Thymus (tissue), 2 donors: ENCODE data around the gene ACP5. TPM values are rescaled to one million over a fixed set of nuclear protein-coding genes. Genes with fewer than 3 reads are reported as not detected.

ENCODE experiments used
- polyA plus RNA-seq: library from polyadenylated mRNA; stranded (reverse); fragments of 200-250 nt; gene quantifications from one replicate; pipeline ENCODE4 v1.2.3, GENCODE V29; 2013
- total RNA-seq: library from RNA; stranded (reverse); fragments of 120-200 nt; gene quantifications from one replicate; pipeline ENCODE4 v1.2.4, GENCODE V29; 2013
- donor health status: healthy.

The ACP5 gene
- total and polyA plus RNA-seq, 2 donors: 34.4 to 48.2 TPM

Other genes starting within 250 kb of the ACP5 start
- 5.1 TPM for gene RAB3D, start 238.0 kb downstream of the ACP5 start, total RNA-seq
- 7.8 TPM for gene RAB3D, start 238.0 kb downstream of the ACP5 start, polyA plus RNA-seq
- gene TMEM205, start 231.4 kb downstream of the ACP5 start, total RNA-seq: 54.5 TPM
- 75.2 TPM for gene TMEM205, start 231.4 kb downstream of the ACP5 start, polyA plus RNA-seq
- gene CCDC159, start 231.1 kb downstream of the ACP5 start, total RNA-seq: 9.4 TPM
- gene CCDC159, start 231.1 kb downstream of the ACP5 start, polyA plus RNA-seq: 56.9 TPM
- gene PLPPR2, start 222.2 kb downstream of the ACP5 start, total RNA-seq: 1.3 TPM
- gene PLPPR2, start 222.2 kb downstream of the ACP5 start, polyA plus RNA-seq: 9.7 TPM
- 3.3 TPM for gene SWSAP1, start 203.0 kb downstream of the ACP5 start, total RNA-seq
- 5.9 TPM for gene SWSAP1, start 203.0 kb downstream of the ACP5 start, polyA plus RNA-seq
- gene EPOR, start 193.3 kb downstream of the ACP5 start, total RNA-seq: 3.1 TPM
- 5.0 TPM for gene EPOR, start 193.3 kb downstream of the ACP5 start, polyA plus RNA-seq
- 0.28 TPM for gene RGL3, start 158.3 kb downstream of the ACP5 start, total RNA-seq
- gene RGL3, start 158.3 kb downstream of the ACP5 start, polyA plus RNA-seq: 5.3 TPM
- gene ODAD3, start 142.5 kb downstream of the ACP5 start, total RNA-seq: 0.09 TPM
- gene ODAD3, start 142.5 kb downstream of the ACP5 start, polyA plus RNA-seq: 0.64 TPM
- gene PRKCSH, start 142.0 kb downstream of the ACP5 start, total RNA-seq: 62.9 TPM
- gene PRKCSH, start 142.0 kb downstream of the ACP5 start, polyA plus RNA-seq: 108 TPM
- 0.09 TPM for gene ELAVL3, start 96.6 kb downstream of the ACP5 start, total RNA-seq
- 0.05 TPM for gene ELAVL3, start 96.6 kb downstream of the ACP5 start, polyA plus RNA-seq
- gene ZNF653, start 71.8 kb downstream of the ACP5 start, total RNA-seq: 6.9 TPM
- 14.1 TPM for gene ZNF653, start 71.8 kb downstream of the ACP5 start, polyA plus RNA-seq
- gene ECSIT, start 48.5 kb downstream of the ACP5 start, total RNA-seq: 26.3 TPM
- gene ECSIT, start 48.5 kb downstream of the ACP5 start, polyA plus RNA-seq: 31.0 TPM
- 0.47 TPM for gene CNN1, start 38.8 kb downstream of the ACP5 start, total RNA-seq
- 51.8 TPM for gene CNN1, start 38.8 kb downstream of the ACP5 start, polyA plus RNA-seq
- gene ELOF1, start 18.4 kb downstream of the ACP5 start, total RNA-seq: 54.9 TPM
- 62.4 TPM for gene ELOF1, start 18.4 kb downstream of the ACP5 start, polyA plus RNA-seq
- 18.4 TPM for gene ZNF627, start 19.8 kb upstream of the ACP5 start, total RNA-seq
- gene ZNF627, start 19.8 kb upstream of the ACP5 start, polyA plus RNA-seq: 13.7 TPM
- gene ZNF823, start 161.3 kb upstream of the ACP5 start, total RNA-seq: 8.6 TPM
- 5.6 TPM for gene ZNF823, start 161.3 kb upstream of the ACP5 start, polyA plus RNA-seq
- 7.7 TPM for gene ZNF441, start 189.4 kb upstream of the ACP5 start, total RNA-seq
- 9.0 TPM for gene ZNF441, start 189.4 kb upstream of the ACP5 start, polyA plus RNA-seq
- gene ZNF491, start 220.9 kb upstream of the ACP5 start, total RNA-seq: 4.8 TPM
- 3.5 TPM for gene ZNF491, start 220.9 kb upstream of the ACP5 start, polyA plus RNA-seq
- gene ZNF440, start 236.6 kb upstream of the ACP5 start, total RNA-seq: 8.9 TPM
- 19.0 TPM for gene ZNF440, start 236.6 kb upstream of the ACP5 start, polyA plus RNA-seq